ENCODE data around the gene PCNX1. TPM values are rescaled to one million over a fixed set of nuclear protein-coding genes. Genes with fewer than 3 reads are reported as not detected.
"Not testable (repeated sequence)": the region's sequence is repeated elsewhere in the genome, so short reads cannot be mapped to it uniquely, and the experiment has no call there.

The PCNX1 gene
- total RNA-seq, 4 donors from 2014 or later, result 9.1 to 41.8 (median 18.9) TPM

GRCh38 chr14:71122866-71123565 lies 215.8 kb downstream of the PCNX1 start:
- Histone ChIP-seq H3K27me3 (no peaks in the 10 kb centered on the region), H3K27ac (no peak overlapping the region), H3K4me1 (no peaks in the 10 kb centered on the region), H3K4me3 (no peak overlapping the region), H3K36me3 (no peaks in the 10 kb centered on the region), H3K9me3 (peaks cover 0 to 5% (median 0%) of the 10 kb centered on the region in 3 donors)
- TF ChIP-seq CTCF (IDR thresholded peaks at IDR 0.05) (no peak), POLR2A (IDR thresholded peaks at IDR 0.05) (no peak)
- 66 to 81% methylated on average over 2 of the region's 2 CpGs for WGBS, 2 donors
- intact Hi-C loops (cut with DNase I), result no loop called here
- no peak for DNase-seq

GRCh38 chr14:71123579-71124135 lies 216.4 kb downstream of the PCNX1 start:
- Histone ChIP-seq H3K4me3 (no peak overlapping the region), H3K27me3 (no peaks in the 10 kb centered on the region), H3K9me3 (peaks cover 0 to 5% (median 0%) of the 10 kb centered on the region in 3 donors), H3K36me3 (no peaks in the 10 kb centered on the region), H3K4me1 (no peaks in the 10 kb centered on the region), H3K27ac (no peak overlapping the region)
- TF ChIP-seq CTCF (IDR thresholded peaks at IDR 0.05), result no peak
- TF ChIP-seq POLR2A (IDR thresholded peaks at IDR 0.05), result no peak
- intact Hi-C loops (cut with DNase I), result no loop called here
- 90 to 100% methylated on average over 2 of the region's 4 CpGs for WGBS, 2 donors
- DNase-seq, result no peak

GRCh38 chr14:71129716-71130490 lies 222.6 kb downstream of the PCNX1 start:
- H3K36me3 ChIP-seq; H3K9me3 ChIP-seq; DNase-seq; intact Hi-C loops (cut with DNase I); H3K4me3 ChIP-seq; H3K4me1 ChIP-seq; H3K27me3 ChIP-seq; H3K27ac ChIP-seq: not testable (repeated sequence)
- WGBS, 2 donors, result 91 to 94% methylated on average over 8 to 9 of the region's 9 CpGs

GRCh38 chr14:71130491-71131179 lies 223.4 kb downstream of the PCNX1 start:
- TF ChIP-seq POLR2A (IDR thresholded peaks at IDR 0.05) (no peak), CTCF (IDR thresholded peaks at IDR 0.05) (no peak)
- intact Hi-C loops (cut with DNase I), result no loop called here
- WGBS, 2 donors, result 61 to 73% methylated on average over 11 of the region's 11 CpGs
- Histone ChIP-seq H3K27me3 (no peaks in the 10 kb centered on the region), H3K27ac (no peak overlapping the region), H3K4me3 (no peak overlapping the region), H3K9me3 (no peaks in the 10 kb centered on the region), H3K4me1 (peaks cover 0 to 9% (median 0%) of the 10 kb centered on the region in 3 donors), H3K36me3 (no peaks in the 10 kb centered on the region)
- DNase-seq, result no peak

- no peaks in the 10 kb centered on the region for H3K27me3 ChIP-seq
- H3K4me1 ChIP-seq, result peaks cover 0 to 9% (median 0%) of the 10 kb centered on the region in 3 donors
- intact Hi-C loops (cut with DNase I), result no loop called here
- DNase-seq, result no peak
- H3K36me3 ChIP-seq, result no peaks in the 10 kb centered on the region
- TF ChIP-seq CTCF (IDR thresholded peaks at IDR 0.05) (no peak), POLR2A (IDR thresholded peaks at IDR 0.05) (no peak)
- H3K4me3 ChIP-seq, result no peak overlapping the region
- no peak overlapping the region for H3K27ac ChIP-seq
- H3K9me3 ChIP-seq, result no peaks in the 10 kb centered on the region
- WGBS, 2 donors, result 92% methylated on average over 8 of the region's 8 CpGs
These were observed 226.0 kb downstream of the PCNX1 start for GRCh38 chr14:71133296-71133695.

Data from esophagus squamous epithelium (tissue), 5 donors.